Ovary (tissue), 3 donors: ENCODE results near the gene KCNJ1.

Experiments
- CTCF ChIP-seq, 3 donors: fragments of 450-650 bp in 2 of 3; fragments of 200-600 bp in 1 of 3; IDR thresholded peaks; one replicate each; pipeline versions ENCODE4 v1.5.1 to v1.8.0; 2016 to 2022; ENCODE audit warnings: antibody characterized with exemption in 3 of 3, mild to moderate bottlenecking in 1 of 3
- EP300 ChIP-seq: sonication (generic); formaldehyde crosslinking; IDR thresholded peaks from one replicate; pipeline ENCODE4 v1.6.1; 2017; ENCODE audit warnings: antibody characterized with exemption
- POLR2A ChIP-seq: fragments of 450-650 bp; IDR thresholded peaks from one replicate; pipeline ENCODE4 v1.6.1; 2017; ENCODE audit warnings: antibody characterized with exemption, mild to moderate bottlenecking, moderate library complexity
- donor health status: DM: no; HTN: no; CAD: no.

GRCh38 chr11:128905345-128906184, 38.5 kb upstream of the KCNJ1 start:
- TF ChIP-seq CTCF (IDR thresholded peaks at IDR 0.05) (no peak), POLR2A (no peak), EP300 (no peak)
